Hematopoietic multipotent progenitor cell treated with erythropoietin and hydrocortisone succinate and interleukin-3 and kit ligand, for 8 days (in vitro differentiated cells): ENCODE measurements around the gene CMAS.
"Not testable (repeated sequence)": the region's sequence is repeated elsewhere in the genome, so short reads cannot be mapped to it uniquely, and the experiment has no call there.

Source experiments
- DNase-seq: peaks from one replicate; pipeline ENCODE4 v3.0.0-alpha.2; 2015

Gene CMAS

DNA sequence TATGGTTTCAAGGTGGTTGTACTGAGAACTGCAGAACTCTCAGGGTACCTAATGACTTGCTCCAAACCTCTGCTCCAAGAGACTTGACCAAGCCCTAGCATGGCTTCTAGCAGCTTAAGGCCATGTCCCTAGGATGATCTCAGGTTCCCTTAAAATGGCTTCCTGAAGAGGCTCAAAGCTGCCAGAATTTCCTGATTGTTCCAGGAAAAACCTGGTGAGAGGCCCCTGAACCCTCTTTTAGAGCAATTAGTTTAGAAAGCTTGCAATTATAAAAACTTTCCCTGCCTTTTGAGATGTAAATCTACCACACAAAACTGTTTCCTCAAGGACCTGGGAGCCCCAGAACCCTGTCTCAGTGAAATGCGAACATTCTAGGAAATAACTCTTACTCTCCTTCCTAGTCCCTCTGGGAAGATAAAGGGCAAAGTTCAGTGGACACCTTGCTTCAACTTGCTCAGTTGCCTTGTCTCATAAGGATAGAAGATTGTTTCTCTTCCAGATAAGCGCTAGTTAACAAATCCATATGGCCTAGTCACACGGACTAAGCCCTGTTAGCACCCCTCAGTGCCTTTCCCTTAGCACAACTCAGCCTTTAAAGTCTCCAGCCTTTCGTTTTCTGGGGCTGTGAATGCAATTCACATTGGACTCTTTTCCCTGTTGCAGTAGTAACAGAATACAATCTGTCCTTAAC is 2.5 kb downstream of the CMAS start:
- DNase-seq: no peak

DNA sequence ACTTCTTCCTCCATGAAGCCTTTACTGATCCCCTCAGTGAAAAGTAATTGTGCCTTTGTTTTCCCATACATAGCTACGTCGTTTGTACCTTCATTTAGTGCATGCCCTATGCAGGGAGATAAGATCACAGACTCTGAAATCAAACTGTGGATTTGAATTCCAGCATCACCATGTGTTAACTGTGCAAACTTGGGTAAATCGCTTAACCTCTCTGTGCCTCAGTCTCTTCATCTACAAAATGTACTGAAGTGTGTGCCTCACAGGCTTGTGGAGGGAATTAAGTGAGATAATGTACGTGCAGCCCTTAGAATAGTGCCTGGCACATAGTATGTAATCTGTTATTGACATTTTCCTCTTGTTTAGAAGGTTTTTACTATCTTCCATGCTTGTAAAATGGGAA is 4.1 kb downstream of the CMAS start:
- no peak for DNase-seq

DNA sequence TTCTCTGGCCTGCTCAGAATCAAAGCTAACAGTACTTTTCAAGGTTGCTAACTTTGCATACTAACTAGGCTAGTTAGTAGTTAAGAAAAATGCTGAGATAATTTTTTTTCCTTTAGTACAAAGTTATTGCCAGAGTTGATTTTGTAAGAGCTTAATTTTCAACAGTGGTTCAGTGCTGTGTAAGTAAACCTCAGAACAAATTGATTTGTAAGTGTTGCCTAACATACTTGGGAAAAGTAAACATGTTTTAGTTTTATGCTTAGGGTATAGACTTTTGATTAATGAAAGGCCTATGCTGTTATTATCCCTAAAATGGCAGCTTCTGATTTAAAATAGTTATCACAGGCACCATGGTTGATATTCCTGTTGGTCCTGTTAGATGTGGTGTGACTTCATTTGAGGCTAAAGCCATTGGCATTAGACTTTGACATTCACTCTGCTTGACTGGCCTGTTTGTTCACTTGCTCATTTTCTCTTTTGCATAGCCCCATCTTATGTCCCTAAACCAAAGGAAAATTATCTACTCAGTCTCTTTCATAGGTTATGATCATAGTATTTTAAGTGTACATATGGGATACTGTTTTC is 5.2 kb downstream of the CMAS start:
- no peak for DNase-seq

DNA sequence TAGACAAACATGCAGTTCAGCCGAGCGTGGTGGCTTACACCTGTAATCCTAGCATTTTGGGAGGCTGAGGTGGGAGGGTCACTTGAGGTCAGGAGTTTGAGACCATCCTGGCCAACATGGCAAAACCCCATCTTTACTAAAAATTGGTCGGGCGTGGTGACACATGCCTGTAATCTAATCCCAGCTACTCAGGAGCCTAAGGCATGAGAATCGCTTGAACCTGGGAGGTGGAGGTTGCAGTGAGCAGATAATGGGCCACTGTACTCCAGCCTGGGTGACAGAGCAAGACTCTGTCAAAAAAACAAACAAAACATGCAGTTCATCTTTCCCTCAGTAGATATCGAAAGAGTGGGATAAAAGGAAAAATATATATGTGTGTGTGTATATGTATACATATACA is 7.0 kb downstream of the CMAS start:
- peak; percentile 69 for DNase-seq

DNA sequence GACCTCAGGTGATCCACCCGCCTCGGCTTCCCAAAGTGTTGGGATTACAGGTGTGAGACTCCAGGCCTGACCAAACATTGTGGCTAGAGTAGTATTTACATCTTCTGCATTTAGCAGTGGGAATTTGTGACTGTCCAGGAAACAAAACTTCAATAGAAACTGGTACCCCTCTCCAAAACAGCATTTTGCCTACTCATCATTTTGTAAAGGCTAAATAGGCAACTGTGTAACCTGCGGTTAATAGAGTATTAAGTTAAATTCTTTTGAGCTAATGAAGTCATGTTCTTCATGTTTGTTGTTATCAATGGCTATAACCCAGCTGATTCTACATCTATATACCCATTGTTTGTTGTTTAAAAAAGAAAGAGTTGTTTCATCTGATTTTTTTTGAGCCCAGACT is 8.1 kb downstream of the CMAS start:
- DNase-seq: no peak

DNA sequence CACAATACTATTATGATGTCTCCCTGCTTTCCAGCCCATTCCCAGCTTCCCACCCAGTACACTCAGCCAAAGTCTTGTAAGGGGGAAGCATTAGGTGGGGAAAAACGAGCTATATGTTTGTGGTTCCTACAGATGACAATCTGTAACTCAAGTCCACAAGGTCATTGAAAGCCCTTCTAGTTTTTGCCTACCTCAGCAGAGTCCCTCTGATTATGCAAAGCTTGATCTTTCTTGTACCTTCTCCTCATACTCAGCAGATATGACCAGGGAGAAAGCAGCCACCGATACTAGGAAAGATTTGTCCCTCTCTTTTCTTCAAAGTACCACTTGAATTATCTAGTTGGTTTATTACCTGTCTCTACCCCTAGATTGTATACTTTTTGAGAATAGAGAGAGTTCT is 10.6 kb downstream of the CMAS start:
- no peak for DNase-seq

DNA sequence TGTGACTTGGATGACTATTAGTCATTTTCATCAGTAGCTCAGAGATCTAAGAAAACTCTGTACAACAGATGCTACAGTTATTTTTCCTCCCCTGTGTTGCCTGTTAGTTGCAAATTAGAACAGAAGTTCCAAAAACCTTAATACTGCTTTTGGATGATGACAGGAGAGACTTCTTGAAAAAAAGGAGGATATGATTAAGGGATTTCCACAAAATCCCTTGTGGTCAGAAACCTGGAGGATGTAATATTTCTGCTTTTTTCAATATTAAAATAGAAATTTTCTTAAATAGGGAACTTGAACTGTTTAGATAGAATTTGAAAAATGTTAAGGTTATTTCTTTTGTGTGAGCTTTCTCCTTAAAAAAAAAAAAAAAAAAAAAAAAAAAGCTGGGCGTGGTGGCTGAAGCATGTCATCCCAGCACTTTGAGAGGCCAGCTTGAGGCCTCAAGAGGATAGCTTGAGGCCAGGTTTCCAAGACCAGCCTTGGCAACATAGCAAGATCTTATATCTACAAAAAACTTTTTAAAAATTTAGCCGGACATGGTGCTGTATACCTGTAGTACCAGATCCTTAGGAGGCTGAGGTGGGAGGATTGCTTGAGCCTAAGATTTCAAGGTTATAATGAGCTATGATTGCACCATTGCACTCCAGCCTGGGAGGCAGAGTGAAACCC is 14.1 kb downstream of the CMAS start:
- no peak for DNase-seq

DNA sequence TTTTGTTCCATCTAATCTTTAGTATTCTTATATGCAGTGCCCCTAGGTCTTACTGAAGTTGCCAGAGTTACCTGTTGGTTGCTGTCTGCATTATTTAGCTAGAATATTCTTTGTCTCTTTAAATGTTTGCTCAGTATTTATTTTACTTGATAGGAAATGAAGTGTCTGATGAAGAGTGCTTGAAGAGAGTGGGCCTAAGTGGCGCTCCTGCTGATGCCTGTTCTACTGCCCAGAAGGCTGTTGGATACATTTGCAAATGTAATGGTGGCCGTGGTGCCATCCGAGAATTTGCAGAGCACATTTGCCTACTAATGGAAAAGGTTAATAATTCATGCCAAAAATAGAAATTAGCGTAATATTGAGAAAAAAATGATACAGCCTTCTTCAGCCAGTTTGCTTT is 18.9 kb downstream of the CMAS start:
- no peak for DNase-seq

DNA sequence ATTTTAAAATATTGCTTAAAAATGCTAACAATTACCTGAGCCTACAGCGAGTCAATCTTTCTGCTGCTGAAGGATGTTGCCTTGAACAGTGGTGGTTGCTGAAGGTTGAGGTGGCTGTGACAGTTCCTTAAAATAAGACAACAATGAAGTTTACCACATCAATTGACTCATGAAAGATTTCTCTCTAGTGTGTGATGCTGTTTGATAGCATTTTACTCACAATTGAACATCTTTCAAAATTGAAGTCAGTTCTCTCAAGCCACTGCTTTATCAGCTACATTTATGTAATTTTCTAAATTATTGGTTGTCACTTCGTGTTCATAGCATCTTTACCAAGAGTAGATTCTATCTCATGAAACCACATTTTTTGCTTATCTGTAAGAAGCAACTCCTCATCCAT is 20.3 kb downstream of the CMAS start:
- DNase-seq: no peak

DNA sequence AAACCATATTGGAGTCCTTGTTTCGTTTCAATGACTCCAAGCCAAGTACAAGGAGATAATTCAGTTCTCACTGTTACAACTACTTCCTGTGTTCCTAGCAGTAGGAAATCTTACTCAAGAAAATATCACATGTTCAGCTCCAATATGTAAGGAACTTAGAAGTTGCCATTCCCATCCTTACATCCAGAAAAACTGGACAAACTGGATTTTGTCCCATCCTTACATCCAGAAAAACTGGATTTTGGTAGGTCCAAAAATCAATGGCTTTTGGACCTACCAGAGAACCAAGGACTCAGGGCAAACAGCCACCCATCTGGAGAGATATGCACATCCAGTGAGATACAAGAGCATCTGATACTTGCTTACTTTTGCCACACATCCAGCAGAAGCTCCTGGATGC is 23.8 kb downstream of the CMAS start:
- no peak for DNase-seq

DNA sequence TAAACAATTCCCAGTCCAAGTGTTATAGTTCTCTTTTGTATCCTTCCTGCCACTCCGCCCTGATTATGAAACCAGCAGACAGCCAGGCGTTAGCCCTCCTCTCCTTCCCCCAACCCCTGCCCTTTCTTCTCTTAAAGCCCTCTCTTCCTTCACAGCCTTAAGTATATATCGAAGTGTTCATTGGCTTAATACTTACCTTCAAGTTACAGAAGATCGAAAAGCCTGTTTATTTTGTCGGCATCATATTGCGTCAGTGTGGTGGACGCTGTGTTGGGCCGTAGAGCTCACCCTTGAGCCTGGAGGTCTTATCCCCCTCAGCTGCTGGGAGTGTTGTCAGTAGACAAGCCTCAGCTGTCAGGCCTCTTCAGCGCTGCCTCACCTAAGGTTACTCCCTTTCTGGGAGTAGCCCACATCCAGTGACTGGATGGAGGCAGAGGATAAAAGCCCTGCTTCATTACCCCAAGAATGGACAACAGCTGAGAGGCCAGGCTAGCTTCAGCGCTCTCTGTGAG is 36.2 kb downstream of the CMAS start:
- DNase-seq: no peak

DNA sequence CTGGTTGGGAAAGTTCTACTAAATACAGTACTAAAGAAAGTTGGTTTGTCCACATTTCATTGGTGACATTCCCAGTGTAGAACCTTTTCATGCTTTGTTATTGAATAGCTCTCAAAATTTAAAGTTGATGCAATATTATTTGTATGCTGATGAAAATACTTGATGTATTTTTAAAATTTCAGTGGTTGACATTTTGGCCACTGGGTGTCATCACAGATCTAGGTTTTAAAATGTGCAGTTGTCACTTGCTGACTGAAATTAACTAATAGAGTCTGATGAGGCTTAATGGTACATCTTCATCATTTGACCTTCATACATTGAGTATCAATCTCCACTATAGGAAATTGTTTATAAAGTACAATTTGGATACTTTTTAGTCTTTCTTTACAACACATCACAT is 37.1 kb downstream of the CMAS start:
- peak; percentile 74 for DNase-seq

DNA sequence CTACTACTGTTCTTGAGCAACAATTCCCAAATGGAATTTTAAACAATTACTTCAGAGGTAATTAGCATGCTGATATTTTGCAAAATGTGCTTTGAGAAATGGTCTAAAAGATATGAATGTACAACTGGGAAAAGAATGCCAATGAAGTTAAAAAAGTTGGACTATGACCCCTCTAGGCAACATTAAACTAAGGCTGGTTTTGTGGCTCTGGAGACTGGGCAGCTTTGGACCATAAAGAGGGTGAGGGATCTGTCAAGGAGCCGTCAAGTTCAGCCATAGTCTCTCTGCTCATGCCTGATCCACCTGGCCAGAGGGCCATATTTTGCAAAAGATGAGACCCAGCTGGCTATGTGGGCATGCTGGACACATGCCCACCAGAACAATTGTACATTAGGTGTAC is 38.8 kb downstream of the CMAS start:
- no peak for DNase-seq

DNA sequence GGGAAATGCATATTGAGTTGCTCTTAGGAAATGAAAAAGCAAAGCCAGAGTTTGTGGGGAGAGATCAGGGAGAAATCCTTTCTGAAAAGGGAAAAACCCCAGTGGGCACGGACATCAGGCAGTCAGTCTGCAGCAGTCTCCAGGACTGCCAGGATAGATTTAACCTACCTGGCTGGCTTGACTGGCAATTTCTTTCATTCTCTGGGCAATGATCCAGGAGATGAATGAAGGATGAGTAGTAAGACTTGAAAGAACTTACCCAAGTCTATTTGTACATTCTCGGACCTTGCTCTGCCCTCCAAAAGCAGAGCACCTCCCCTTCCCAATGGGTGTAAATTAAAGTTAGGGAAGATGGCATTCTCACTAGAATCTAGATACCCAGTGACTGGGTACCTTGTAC is 42.9 kb downstream of the CMAS start:
- DNase-seq: no peak

DNA sequence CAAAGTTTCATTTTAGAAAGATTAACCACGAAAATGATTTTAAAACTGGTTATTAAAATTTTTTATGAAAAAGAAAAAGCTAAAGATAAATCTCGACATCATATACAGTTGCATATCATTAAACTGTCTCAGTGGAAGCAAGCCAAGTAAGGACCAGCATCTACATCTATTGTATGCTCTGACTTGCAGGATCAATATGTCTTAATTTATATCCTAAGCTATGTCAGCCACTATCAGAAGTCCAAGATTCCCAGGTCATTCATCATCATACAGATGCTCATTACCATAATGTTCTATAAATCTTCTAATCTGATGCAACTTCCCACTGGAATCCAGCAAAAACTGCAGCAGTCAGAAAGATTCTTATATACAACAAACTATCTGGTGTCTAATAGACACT is 43.5 kb downstream of the CMAS start:
- DNase-seq: no peak

DNA sequence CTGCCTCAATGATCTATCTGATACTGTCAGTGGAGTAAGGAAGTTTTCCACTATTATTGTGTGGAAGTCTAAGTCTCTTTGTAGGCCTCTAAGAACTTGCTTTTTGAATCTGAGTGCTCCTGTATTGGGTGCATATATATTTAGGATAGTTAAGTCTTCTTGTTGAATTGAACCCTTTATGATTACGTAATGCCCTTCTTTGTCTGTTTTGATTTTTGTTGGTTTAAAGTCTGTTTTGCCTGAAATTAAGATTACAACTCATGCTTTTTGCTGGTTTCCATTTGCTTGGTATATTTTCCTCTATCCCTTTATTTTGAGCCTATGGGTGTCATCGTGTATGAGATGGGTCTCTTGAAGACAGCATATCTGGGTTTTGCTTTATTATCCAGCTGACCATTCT is 53.0 kb downstream of the CMAS start:
- DNase-seq: not testable (repeated sequence)

DNA sequence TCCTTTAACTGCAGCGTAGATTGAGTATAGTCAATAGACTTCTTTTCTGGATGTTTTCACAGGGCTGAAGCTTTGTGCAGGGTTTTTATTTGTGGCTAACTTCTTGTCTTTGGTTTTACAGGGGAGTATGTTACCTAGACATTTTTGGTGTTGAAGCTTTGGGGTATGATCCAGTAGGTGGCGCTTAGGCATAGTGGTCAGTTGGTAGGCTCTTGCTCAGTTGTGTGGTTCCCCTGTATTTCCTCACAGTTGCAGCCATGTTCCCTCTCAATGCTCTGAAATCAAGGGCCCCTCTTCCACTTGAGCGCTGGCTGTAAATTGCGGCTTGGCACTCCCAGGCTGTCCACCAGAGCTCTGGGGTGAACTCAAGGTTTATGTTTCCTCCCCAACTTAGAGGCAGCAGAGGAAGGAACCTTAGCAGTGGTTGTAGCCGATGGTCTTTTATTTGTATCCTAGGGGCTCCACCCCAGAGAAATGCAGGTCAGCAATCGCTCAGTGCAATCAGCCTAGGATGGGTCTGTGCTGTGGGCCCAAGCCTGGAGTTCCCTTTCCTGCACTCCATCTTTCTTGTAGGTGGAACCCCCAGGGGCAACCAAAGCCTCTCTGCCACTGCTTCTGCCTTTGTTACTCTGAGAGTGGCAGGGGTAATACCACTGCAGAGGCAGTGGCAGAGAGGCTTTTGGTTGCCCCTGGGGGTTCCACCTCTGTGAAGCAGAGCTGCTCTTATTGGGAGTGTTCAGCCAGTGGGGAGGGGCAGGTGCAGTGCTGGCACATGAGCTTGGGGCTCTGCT is 55.1 kb downstream of the CMAS start:
- peak; percentile 76 for DNase-seq

DNA sequence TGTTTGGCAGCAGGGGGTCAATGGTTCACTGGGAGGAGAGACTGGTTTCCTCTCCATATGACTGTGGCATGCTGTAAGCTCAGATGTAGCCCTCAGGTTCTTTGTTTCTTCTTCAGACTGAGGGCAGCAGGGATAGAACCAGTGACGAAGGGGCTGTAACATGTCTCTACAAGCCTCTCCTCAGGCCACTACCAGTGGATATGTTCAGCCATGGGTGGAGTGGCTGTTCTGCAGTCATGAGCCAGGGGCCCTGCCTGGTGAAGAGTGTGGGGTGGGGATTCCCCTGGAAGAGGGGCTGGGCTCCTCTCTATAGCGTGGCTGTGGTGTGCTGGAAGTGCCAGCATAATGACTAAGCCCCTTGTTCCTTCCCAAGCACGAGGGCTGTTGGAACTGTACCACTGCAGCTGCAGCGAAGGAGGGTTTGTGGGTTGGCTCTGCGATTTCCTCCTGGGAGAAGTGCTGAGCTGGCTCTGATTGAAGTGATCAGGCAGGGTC is 55.8 kb downstream of the CMAS start:
- DNase-seq: peak; percentile 9

DNA sequence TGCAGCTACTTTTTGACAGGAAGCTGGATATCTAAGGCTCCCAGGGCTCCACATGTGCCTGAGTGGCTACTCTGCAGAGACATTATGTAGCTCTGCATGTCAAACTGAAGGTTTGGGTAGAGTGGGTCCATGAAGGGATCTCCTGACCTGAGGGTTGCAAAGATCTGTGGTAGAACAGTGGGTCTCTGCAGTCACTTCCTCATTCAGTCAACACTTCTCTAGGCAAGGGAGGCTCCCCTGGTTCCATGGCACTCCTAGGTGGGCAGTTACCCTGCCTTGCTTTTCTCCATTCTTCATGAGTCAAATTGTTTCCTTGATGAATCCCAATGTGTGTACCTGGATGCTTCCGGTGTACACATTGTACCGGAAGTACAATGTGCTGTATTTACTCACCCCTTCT is 57.4 kb downstream of the CMAS start:
- DNase-seq: no peak

DNA sequence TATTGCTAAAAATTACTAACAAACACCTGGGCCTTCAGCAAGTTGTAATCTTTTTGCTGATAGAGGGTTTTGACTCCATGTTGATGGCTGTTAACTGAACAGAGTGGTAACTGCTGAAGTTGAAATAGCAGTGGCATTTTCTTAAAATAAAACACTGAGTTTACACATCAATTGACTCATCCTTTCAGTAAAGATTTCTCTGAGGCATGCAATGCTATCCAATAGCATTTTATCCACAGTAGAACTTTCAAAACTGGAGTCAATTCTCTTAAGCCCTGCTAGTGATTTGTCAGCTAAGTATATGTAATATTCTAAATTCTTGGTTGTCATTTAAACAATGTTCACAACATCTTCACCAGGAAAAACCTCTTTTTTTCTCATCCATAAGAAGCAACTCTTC is 59.5 kb downstream of the CMAS start:
- no peak for DNase-seq

DNA sequence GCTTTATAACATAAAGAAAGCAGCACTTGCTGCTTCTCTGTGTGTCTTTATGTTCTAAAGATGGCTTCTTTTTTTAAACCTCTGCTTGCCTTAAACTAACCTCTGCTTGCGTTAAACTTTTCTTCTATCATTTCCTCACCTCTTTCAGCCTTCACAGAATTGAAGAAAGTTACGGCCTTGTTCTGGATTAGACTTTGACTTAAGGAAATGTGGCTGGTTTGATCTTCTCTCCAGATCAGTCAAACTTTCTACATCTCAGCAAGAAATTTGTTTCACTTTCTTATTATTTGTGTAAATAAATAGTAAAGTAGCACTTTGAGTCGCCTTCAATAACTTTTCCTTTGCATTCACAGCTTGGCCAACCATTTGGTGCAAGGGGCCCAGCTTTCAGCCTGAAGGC is 64.2 kb downstream of the CMAS start:
- no peak for DNase-seq
